SH-SY5Y (cell line): ENCODE measurements around the gene LYZL6.

Experiments
- GATA2 ChIP-seq: IDR thresholded peaks from 2 replicates; pipeline ENCODE4 v1.6.1; 2011; ENCODE audit warnings: mild to moderate bottlenecking, low read depth, low read length
- GATA3 ChIP-seq: IDR thresholded peaks from 2 replicates; pipeline ENCODE4 v1.6.1; 2011; ENCODE audit warnings: low read depth, mild to moderate bottlenecking, low read length, moderate library complexity

DNA sequence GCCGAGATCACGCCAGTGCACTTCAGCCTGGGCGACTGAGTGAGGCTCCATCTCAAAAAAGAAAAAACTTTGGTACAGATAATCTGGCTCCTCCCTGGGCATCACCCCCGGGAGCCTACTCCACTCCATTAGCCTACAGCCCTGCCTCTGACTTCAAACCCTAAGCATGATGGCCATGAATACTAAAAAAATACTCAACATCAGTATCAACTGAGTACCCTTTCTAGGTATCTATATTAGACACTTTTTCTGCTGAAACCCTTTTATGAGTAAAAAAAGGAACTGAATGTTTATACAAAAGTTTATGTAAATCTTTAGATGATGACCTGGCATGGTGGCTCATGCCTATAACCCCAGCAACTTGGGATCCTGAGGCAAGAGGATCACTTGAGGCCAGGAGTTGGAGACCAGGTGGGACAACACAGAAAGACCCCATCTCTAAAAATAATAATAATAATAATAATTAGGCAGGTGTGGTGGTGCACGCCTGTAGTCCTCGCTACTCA lies 19.9 kb downstream of the LYZL6 start:
- no peak for TF ChIP-seq GATA2
- no peak for TF ChIP-seq GATA3
